LHCN-M2 (cell line): ENCODE measurements around the gene SRGAP2B. TPM values are rescaled to one million over a fixed set of nuclear protein-coding genes. Genes with fewer than 3 reads are reported as not detected.
"Not testable (repeated sequence)": the region's sequence is repeated elsewhere in the genome, so short reads cannot be mapped to it uniquely, and the experiment has no call there.

ENCODE experiments used
- DNase-seq: peaks from one replicate; pipeline ENCODE4 v3.0.0-alpha.2; 2012; ENCODE audit warnings: low read depth
- total RNA-seq: library from RNA; depleted of rRNA; stranded (reverse); fragments of >200 nt; gene quantifications from 2 replicates; pipeline ENCODE4 v1.2.3, GENCODE V29; 2014

Gene SRGAP2B
- total RNA-seq, 1 experiment from 2014 or later, result 25.2 TPM

DNA sequence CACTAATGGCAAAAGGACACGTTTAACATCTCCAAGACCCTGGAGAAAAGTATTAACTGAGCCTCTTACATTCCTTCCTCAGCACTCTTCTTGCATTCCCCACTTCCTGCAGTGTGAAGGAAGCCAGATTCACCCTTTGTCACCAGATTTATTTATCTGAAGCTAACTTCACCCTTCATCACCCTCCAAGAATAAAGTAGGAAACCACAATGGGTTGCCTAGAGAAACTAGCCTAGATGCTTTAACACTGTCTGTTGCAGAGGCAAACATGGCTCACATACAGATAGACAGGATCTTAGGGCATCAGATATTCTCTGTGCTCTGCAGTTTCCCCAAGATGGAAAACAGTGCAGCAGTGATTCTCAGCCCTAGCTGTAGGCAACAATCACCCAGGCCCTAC, 147.6 kb downstream of the SRGAP2B start:
- DNase-seq, result not testable (repeated sequence)

DNA sequence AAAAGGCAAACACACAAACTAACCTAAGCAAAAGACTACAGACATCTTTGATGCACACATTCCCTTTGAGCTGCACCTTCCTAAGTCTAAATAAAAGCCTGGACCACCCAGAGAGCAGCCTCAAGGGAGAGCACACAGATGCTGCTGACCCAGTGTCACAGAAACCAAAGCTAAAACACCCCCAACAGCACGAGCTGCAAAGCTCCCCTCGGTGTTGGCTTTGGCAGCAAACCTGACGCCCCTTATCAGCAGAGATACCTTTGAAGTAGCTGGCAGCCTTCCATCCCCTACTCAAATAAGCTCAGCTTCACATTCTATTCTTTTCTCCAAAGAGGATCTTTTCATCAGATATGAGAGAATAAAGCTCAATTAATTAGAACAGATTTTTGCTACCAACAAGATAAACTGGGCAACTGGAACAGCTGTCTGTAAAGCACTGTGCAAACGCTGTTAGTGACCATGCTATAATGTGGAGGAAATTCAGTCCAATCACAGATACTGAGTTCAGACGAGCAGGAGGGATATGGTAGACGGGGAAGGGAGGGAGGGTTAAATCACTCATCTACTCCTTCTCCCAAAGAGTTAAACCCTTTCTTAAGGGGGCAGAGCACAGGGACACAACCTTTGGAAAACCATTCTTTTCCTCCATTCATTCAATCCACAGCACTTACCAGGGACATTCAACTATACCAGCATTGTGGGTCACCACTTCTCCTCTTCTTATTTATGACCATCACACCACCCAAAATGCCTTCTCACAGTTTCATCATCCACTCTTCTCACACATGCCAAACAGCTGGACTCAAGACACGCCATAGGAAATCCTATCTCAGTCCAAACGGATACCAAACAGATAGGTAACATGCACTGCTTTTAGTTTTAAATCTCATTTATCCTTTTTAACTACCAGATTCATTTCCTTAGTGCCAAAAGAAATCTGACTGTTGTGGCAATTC, 148.3 kb downstream of the SRGAP2B start:
- not testable (repeated sequence) for DNase-seq

DNA sequence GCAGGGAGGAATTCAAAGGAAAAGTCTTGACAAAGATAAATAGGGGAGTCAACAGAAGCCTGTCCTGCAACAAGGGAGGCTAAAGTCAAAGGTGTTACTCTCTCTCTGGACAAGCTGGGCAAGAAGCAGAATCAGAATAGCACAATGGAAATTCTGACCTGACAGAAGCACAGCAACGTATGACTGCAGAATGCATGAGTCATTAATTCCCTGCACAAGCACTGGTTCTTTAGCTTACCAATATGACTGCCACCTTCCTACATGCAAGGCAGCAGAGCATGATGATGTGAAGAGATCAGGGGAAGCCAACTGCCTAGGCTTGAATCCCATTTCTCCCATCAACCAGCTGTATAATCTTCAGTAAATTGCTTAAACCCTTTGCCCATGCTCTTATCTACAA, 153.4 kb downstream of the SRGAP2B start:
- DNase-seq, result not testable (repeated sequence)

DNA sequence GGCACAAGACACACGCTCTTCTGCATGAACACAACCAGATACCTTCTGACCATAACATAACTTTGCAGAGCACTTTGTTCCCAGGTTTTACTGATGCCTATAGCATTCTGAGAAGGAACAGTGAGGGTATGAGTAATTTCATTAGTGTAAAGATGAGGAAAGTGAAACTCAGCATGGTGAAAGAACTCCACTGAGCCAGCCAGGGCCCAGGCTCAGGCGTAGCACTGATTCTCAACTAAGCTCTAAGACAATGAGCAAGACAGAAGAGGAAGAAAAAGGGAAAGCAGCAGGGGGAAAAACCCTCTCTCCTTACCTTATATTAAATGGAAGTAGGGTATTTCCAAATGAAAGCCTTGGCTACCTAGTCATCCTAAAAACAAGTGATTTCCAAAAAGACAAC, 155.1 kb downstream of the SRGAP2B start:
- not testable (repeated sequence) for DNase-seq

DNA sequence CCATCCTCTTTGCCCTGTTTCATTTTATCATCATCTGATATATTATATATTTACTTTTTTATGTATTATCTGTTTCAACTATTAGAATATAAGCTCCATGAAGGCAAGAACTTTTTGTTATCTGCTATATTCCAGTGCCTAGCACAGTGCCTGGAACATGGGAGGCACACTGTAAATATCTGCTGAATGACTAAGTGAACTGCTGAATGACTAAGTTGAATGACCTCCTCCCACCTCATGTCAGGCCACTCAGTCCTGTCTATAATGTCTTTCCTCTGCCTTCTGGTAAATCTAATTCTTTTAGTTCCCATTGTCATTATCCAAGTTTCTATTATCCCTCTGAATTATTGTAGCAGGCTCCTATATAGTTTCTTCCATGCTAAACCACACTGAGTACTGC, 156.5 kb downstream of the SRGAP2B start:
- DNase-seq, result not testable (repeated sequence)

GRCh38 chr1:144936186-144936732, 158.9 kb downstream of the SRGAP2B start:
- not testable (repeated sequence) for DNase-seq

GRCh38 chr1:144935310-144935709, 159.8 kb downstream of the SRGAP2B start:
- not testable (repeated sequence) for DNase-seq

DNA sequence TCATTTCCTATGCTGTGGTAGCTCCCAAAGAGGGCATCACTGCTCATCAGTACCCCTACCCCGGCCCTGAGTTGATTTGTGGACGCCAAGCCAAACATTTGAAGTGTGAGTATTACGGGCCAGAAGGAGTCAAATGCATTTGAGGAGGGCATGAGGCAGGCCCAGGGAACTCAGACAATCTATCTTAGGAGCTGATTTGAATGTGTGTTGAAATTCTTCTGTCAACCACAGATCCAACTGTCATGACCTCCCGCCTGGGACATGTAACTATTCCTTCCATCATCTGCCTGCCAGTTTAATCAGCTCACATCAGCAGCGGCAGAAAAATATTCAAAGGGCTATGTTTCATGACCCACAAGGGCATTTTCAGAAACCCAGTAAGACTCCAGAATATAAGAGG, 162.1 kb downstream of the SRGAP2B start:
- DNase-seq, result not testable (repeated sequence)

GRCh38 chr1:144932153-144932552, 163.0 kb downstream of the SRGAP2B start:
- not testable (repeated sequence) for DNase-seq

DNA sequence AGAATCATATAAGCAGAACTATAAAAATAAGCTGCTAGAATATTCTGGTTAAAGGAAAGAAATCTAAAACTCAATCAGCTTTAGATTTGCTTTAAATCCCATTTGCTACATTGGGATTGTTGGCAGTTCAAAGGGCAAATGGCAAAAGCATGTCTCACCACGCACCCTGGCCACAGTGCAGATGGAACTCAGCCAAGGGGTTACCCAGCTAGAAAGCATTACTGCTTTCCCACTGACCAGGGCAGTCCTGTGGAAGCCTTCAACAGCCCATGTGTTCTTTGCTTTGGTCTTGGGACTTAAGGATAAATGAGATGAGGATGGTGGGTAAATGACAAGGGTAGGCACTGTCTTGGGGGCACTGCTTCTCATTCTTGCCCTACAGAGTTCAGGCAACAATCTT, 163.6 kb downstream of the SRGAP2B start:
- DNase-seq, result peak; percentile 9

- not testable (repeated sequence) for DNase-seq
Observed at GRCh38 chr1:144930085-144930777, 164.9 kb downstream of the SRGAP2B start.

- DNase-seq, result not testable (repeated sequence)
Observed at GRCh38 chr1:144927292-144927691, 167.8 kb downstream of the SRGAP2B start.

- DNase-seq, result not testable (repeated sequence)
Observed at GRCh38 chr1:144923640-144924039, 171.5 kb downstream of the SRGAP2B start.

- DNase-seq, result not testable (repeated sequence)
Observed at GRCh38 chr1:144922785-144923184, 172.3 kb downstream of the SRGAP2B start.

GRCh38 chr1:144919106-144919505, 176.0 kb downstream of the SRGAP2B start:
- not testable (repeated sequence) for DNase-seq

DNA sequence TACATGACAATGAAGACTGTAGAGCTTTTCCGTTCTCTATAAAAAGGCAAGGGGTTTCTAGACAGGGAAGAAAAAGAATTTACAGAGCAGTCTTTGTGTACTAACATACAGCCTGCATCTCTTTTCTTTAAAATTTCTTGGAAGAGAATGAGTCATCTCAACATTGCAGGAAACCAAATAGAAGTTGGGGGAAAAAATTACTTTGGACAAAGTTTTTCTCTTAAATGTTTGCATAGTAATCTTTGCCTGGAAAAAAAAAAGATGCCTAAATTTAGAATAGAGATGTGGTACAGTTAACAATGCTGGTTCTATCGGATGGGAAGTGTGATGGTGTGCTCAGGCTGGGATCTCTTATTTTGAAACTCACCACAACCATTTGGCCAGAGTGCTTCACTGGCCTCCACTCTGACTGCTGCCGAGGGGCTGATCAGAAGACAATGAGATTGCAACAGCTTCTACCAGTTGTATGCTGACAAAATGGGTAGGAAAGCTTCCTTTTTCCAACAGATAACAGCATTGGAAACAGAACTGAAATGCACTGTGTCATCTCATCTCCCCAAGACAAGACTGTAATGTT, 177.0 kb downstream of the SRGAP2B start:
- DNase-seq, result not testable (repeated sequence)

GRCh38 chr1:144917154-144918026, 177.7 kb downstream of the SRGAP2B start:
- not testable (repeated sequence) for DNase-seq

DNA sequence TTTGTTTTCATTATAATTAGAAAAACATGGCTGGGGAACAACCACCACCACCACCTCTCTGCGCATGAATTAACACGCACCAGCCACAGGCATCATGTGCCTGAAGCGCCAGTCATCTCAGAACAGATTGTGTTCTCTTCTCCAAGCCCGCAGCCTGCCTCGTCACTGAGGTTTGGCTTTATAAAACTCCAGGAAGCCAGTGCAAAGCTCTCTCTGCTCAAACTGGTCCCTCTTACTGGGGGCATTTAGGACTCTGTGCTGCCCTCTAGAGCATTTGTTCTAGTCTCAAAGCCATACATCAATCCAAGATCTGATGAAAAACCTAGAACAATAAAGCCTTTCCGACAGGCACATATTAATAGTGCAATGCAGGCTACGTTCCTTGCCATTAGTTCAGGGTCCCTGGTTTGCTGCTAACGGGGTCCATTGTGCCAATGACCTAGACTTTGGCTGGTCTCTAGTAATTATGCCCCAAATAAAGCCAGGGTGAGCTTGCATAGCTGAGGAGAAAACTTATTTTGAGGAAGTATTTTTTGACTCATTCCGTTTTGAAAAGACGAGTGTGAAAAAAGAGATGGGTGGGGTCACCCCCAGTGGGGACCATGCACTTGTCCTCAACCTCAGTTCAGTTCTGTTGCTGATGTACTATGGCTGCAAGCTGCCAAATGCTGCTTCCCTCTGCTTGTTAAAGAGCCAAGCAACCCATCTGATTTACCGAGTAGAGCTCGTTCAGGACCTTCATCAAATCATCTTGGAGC, 181.0 kb downstream of the SRGAP2B start:
- DNase-seq, result not testable (repeated sequence)

- DNase-seq, result not testable (repeated sequence)
Observed at GRCh38 chr1:144913458-144913857, 181.7 kb downstream of the SRGAP2B start.

GRCh38 chr1:144910729-144911128, 184.4 kb downstream of the SRGAP2B start:
- not testable (repeated sequence) for DNase-seq
